Measurements from ENCODE around the gene IFT81.

GRCh38 chr12:110084314-110085015, 39.7 kb upstream of the IFT81 start:
- TF ChIP-seq CTCF (conservative IDR thresholded peaks at IDR 0.05; ENCODE audit: low read depth, low read length): no peak
- no peak for TF ChIP-seq EZH2 (IDR thresholded peaks at IDR 0.05; ENCODE audit: borderline replicate concordance, low read depth, low read length, poor library complexity, severe bottlenecking)
